Measurements from ENCODE around the gene CIRBP.

CIRBP gene

DNA sequence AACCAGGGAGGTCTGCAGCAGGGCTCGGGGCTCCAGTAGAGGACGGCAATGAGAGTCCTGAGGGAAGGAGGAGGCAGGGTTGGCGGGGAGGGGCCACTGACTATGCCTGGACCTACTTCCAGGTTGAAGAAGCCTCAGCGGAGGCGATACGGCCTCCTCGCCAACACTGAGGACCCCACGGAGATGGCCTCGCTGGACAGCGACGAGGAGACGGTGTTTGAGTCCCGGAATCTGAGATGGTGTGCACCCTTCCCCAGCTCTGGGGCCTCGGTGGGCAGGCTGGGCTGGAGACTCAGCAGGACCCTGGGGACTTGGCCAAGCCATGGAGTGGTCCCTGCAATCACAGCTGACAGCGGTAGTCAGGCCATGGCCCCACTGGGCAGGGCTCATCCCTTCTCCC lies 7.9 kb downstream of the CIRBP start:
- no peak overlapping the region for H3K4me3 ChIP-seq (ENCODE audit: low read depth, low read length)
- TF ChIP-seq, protein P1, sequence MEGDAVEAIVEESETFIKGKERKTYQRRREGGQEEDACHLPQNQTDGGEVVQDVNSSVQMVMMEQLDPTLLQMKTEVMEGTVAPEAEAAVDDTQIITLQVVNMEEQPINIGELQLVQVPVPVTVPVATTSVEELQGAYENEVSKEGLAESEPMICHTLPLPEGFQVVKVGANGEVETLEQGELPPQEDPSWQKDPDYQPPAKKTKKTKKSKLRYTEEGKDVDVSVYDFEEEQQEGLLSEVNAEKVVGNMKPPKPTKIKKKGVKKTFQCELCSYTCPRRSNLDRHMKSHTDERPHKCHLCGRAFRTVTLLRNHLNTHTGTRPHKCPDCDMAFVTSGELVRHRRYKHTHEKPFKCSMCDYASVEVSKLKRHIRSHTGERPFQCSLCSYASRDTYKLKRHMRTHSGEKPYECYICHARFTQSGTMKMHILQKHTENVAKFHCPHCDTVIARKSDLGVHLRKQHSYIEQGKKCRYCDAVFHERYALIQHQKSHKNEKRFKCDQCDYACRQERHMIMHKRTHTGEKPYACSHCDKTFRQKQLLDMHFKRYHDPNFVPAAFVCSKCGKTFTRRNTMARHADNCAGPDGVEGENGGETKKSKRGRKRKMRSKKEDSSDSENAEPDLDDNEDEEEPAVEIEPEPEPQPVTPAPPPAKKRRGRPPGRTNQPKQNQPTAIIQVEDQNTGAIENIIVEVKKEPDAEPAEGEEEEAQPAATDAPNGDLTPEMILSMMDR (IDR thresholded peaks at IDR 0.05; ENCODE audit: borderline replicate concordance, insufficient read depth, low read depth, low read length): no peak

DNA sequence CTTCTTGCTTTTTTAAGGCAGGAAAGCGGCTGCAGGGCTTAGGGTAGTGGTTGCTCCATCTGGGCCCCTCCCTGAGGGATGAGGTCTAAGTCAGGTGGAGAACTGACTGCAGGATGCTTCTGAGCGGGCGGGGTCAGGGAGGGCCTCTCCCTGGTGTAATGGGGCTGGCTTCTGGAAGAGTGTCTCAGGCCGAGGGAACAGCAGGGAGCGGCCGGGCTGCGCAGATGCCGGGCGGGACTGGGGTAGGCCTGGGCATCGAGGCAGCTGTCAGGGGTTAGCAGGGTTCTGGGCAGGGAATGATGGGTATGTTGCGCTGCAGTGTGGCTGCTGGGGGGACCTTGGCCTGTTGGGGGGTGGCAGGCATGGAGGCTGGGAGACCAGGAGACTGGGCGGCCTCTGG lies 8.9 kb downstream of the CIRBP start:
- TF ChIP-seq, protein P1 (IDR thresholded peaks at IDR 0.05; ENCODE audit: borderline replicate concordance, insufficient read depth, low read depth, low read length): no peak
- no peak overlapping the region for H3K4me3 ChIP-seq (ENCODE audit: low read depth, low read length)

DNA sequence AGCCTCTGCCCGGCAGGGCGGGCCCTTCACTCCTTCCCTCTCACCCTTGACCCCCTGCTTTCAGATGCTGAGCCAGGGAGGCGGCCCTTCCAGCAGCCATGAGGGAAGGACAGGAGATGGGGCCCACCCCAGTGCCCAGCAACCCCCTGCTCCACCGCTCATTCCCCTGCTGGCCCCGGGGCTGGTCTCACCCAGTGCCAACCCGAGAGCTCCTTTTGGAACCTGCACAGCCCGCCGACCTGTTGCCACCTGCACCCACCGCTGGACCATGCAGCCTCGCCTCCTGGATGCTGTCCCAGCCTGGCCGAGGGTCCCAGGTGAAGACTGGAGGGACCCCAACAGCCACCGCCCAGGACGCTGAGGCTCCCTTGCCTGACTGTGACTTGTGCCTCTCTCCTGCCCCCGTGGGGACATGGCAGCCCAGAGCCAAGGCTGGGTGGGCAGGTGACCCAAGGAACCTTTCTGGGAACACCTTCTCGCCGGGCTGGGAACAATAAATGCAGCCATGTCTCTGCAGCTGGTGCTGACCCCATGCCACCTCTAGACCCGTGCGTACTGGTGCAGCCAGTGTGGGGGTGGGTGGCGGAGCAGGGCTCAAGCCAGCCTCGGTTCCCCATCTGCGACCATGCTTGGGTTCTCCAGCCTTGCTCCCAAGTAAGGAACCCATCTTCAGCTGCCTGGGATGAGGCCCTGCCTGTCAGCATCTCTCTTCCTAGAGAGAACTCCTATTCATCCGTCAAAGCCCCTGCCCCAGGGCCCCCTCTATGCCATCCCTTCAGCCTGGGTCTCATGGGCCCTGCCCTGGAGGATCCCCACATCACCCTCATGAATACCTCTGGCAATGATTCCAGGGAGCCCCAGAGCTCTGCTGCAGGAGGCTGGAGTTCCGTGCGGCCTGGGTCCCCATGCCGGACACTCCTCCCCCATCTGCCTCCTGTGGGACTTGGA lies 9.9 kb downstream of the CIRBP start:
- H3K4me3 ChIP-seq (ENCODE audit: low read depth, low read length): no peak overlapping the region
- TF ChIP-seq, protein P1 (IDR thresholded peaks at IDR 0.05; ENCODE audit: borderline replicate concordance, insufficient read depth, low read depth, low read length): no peak

DNA sequence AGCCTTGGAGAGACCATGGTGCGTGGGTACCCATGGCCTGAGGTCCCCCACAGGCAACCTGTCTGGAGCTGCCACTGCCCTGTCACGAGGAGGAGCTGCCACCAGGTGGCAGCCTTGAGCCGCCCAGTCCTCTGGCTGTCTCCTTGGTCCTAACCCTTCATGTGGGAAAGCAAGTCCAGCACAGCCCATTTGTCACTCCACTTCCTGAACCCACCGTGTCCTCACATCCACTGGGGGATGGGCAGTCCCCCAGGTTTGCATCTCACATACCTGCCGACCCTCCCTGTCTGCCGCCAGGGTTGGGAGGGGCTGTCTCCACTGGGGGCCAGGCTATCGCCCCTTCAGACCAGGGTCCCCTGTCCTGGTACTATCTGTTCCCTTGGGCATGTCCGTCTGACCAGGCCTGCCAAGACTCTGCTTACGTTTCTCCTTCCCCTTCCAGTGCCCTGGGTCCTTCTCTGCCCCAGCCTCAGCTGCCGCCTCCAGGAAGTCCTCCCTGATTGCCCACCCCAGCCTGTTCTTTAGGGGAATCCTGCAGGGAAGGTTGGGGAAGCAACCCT lies 10.7 kb downstream of the CIRBP start:
- H3K4me3 ChIP-seq (ENCODE audit: low read depth, low read length): no peak overlapping the region
- TF ChIP-seq, protein P1 (IDR thresholded peaks at IDR 0.05; ENCODE audit: borderline replicate concordance, insufficient read depth, low read depth, low read length): peak; percentile 98

DNA sequence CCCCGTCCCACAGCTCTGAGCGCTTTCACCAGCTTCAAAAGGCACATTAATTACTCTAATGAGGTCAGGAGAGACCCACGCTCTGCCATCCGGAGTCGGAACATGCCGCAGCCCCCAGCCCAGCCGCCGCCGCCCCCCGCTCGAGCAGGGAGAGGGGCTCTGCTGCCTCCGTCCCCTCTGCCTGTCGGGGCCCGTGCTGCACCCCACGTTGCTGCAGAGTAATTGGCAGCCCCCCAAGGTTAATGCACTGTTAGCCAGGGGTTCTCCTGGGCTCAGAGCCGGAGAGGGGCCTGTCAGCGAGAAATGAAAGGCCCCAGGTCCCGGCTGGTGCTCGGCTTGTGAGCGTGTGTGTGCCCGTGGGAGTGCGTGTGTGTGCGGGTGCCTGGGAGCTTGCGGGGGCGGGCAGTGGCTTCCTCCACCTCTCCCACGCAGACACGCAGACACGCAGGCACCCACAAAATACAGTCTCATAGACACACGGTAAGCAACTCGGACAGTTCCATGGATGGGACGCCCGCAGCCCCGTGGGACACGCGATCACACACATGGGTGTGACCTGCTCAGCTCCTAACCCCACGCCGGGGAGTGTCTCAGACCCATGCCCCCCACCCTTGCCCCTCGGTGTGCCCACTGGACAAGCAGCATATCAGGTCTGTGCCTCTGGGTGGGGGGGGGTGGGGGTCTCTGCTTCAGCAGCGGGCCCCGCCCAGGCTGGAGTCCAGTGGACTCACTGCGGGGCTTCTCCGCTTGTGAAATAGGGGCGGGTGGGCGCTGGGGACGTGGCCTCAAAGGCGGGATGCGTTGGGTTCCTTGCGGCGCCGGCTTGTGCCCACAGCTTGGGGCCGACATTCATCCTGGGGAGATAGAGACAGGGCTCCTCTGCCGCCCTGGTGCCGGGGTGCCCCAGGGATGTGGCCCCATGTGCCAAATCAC lies 11.8 kb downstream of the CIRBP start:
- TF ChIP-seq, protein P1 (IDR thresholded peaks at IDR 0.05; ENCODE audit: borderline replicate concordance, insufficient read depth, low read depth, low read length): no peak
- no peak overlapping the region for H3K4me3 ChIP-seq (ENCODE audit: low read depth, low read length)

DNA sequence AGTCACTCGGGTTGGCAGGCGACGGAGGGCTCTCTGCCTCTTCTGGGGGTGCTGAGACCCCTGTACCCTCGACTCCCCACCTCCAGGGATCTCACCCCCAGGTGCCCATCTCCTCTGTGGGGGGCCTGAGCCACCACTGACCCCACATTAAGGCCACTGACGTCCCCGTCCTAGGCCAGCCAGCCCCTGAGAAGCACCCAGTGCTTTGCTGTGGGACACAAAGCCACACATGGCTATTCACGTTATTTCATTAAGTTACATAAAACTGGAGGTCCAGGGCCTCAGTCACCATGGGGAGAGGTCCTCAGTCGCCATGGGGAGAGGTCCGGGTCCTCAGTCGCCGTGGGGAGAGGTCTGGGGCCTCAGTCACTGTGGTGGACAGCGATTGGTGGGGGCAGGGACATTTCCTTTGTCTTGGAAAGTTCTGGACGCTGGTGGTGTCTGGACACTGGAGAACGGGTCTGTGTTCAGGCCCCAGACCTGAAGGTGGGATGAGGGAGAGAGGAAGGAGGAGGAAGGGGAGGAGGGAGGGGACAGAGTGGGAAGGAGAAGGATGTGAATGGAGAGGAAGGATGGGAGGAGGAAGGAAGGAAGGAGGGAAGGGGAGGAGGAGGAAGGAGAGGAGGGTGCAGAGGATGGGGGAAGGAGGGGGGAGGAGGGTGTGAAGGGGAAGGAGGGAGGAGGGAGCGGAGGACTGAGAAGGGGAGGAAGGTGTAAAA lies 12.6 kb downstream of the CIRBP start:
- TF ChIP-seq, protein P1 (IDR thresholded peaks at IDR 0.05; ENCODE audit: borderline replicate concordance, insufficient read depth, low read depth, low read length): no peak

More for the DNA sequence above, 12.6 kb downstream of the CIRBP start:
- no peak overlapping the region for H3K4me3 ChIP-seq (ENCODE audit: low read depth, low read length)

Data from GM12875 (cell line).